Measurements from ENCODE around the gene RFC3. TPM values are rescaled to one million over a fixed set of nuclear protein-coding genes. Genes with fewer than 3 reads are reported as not detected.
"Not testable (repeated sequence)": the region's sequence is repeated elsewhere in the genome, so short reads cannot be mapped to it uniquely, and the experiment has no call there.

Gene RFC3
- total RNA-seq, 1 experiment from 2014 or later, result 321 TPM

DNA sequence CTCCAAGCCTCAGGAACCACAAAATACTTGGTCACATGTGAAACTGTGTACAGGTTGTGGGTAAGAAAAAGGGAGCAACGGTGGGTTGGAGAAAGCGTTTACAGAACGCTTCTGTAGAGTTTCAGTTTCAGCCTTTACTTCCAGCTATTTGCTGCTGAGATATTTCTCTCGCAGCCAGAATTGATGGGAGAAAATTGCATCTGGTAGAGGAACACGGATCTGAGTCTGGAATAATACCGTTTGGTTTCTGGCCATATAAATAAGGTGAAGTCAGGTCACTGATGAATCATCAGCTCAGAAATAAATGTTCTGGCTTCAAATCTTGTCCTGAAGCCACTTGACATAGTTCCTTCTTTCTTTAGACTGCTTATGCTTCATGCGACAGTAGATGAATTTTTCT lies 20.3 kb upstream of the RFC3 start:
- peaks cover 87% of the 10 kb centered on the region for H3K4me1 ChIP-seq (ENCODE audit: low read length)
- peak overlapping the region; percentile 54 for H3K4me2 ChIP-seq (ENCODE audit: low read depth, low read length, poor library complexity, severe bottlenecking)
- H2AFZ ChIP-seq (ENCODE audit: low read length), result peak overlapping the region; percentile 71

DNA sequence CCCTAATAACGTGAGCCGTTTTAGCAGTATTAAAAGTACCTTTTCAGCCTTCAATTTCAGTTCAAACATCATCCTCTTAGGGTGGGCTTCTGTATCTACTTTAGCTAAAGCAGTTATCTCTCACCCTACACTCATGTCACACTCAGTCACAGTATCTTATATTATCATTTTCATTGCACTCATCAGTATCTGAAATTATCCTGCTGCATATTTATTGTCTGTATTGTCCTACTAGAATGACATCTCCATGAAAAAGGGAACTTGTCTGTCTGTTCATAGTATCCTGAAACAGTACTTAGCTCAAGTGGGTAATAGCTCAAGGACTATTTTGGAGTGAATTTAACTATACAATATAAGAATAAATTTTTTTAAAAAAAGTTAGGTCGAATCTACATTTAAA lies 19.9 kb upstream of the RFC3 start:
- Histone ChIP-seq H2AFZ (ENCODE audit: low read length) (peak overlapping the region; percentile 71; the same call in 1 of the 2 replicates), H3K4me2 (ENCODE audit: low read depth, low read length, poor library complexity, severe bottlenecking) (peak overlapping the region; percentile 54), H3K36me3 (ENCODE audit: insufficient read depth, low read length) (no peaks in the 10 kb centered on the region), H4K20me1 (ENCODE audit: insufficient read depth, low read depth, low read length) (no peaks in the 10 kb centered on the region), H3K27ac (ENCODE audit: low read length) (peak overlapping the region; percentile 93), H3K9ac (ENCODE audit: low read length) (peak overlapping the region; percentile 62), H3K27me3 (ENCODE audit: low read length) (no peaks in the 10 kb centered on the region), H3K4me1 (ENCODE audit: low read length) (peaks cover 87% of the 10 kb centered on the region), H3K9me3 (ENCODE audit: low read length) (no peaks in the 10 kb centered on the region), H3K79me2 (ENCODE audit: low read length) (peaks cover 3% of the 10 kb centered on the region), H3K9me2 (replicated peaks; ENCODE audit: insufficient read depth, low read length) (no peaks in the 10 kb centered on the region), H3K4me3 (ENCODE audit: low read length) (peak overlapping the region; percentile 25)
- peak; percentile 52 for DNase-seq

More for the DNA sequence above, 20.3 kb upstream of the RFC3 start:
- H3K27me3 ChIP-seq (ENCODE audit: low read length), result no peaks in the 10 kb centered on the region
- H3K9me3 ChIP-seq (ENCODE audit: low read length), result no peaks in the 10 kb centered on the region
- DNase-seq, result peak; percentile 53
- H4K20me1 ChIP-seq (ENCODE audit: insufficient read depth, low read depth, low read length), result no peaks in the 10 kb centered on the region
- H3K27ac ChIP-seq (ENCODE audit: low read length), result peak overlapping the region; percentile 93
- H3K9me2 ChIP-seq (replicated peaks; ENCODE audit: insufficient read depth, low read length), result no peaks in the 10 kb centered on the region
- H3K36me3 ChIP-seq (ENCODE audit: insufficient read depth, low read length), result no peaks in the 10 kb centered on the region
- peak overlapping the region; percentile 25 for H3K4me3 ChIP-seq (ENCODE audit: low read length)
- H3K9ac ChIP-seq (ENCODE audit: low read length), result peak overlapping the region; percentile 62
- peaks cover 6% of the 10 kb centered on the region for H3K79me2 ChIP-seq (ENCODE audit: low read length)

DNA sequence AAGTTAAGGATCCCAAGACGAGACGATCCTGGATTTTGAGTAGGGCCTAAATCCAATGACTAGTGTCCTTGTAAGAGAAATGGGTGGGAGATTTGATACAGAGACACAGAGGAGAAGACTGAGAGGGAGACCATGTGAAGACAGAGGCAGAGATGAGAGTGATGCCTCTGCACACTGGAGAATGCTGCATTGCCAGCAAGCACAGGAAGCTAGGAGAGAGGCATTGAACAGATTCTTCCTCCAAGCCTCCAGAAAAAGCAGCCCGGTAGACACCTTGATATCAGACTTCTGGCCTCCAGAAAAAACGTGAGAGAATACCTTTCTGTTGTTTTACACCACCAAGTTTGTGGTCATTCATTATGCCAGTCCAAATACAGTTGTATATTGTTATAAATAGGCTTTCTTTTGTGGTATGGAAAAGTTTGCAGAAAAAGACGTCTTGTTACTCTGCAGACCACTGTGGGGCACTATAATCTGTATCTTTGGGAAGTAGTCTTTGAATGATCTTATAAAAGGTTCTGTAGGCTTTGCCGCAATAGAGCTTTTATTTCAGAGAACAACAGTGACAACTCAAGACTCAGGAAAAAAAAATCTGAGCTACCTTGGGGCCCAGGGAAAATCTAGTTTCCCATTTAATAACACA lies 17.9 kb upstream of the RFC3 start:
- DNase-seq, result peak; percentile 87
- no peaks in the 10 kb centered on the region for H3K79me2 ChIP-seq (ENCODE audit: low read length)
- H3K27me3 ChIP-seq (ENCODE audit: low read length), result no peaks in the 10 kb centered on the region
- no peaks in the 10 kb centered on the region for H3K36me3 ChIP-seq (ENCODE audit: insufficient read depth, low read length)
- no peaks in the 10 kb centered on the region for H3K9me2 ChIP-seq (replicated peaks; ENCODE audit: insufficient read depth, low read length)
- H3K9me3 ChIP-seq (ENCODE audit: low read length), result no peaks in the 10 kb centered on the region
- H3K9ac ChIP-seq (ENCODE audit: low read length), result peak overlapping the region; percentile 61
- no peak overlapping the region; the same call in 1 of the 2 replicates for H2AFZ ChIP-seq (ENCODE audit: low read length)
- H3K4me2 ChIP-seq (ENCODE audit: low read depth, low read length, poor library complexity, severe bottlenecking), result peak overlapping the region; percentile 64
- peak overlapping the region; percentile 93 for H3K27ac ChIP-seq (ENCODE audit: low read length)
- H4K20me1 ChIP-seq (ENCODE audit: insufficient read depth, low read depth, low read length), result no peaks in the 10 kb centered on the region
- peaks cover 75% of the 10 kb centered on the region for H3K4me1 ChIP-seq (ENCODE audit: low read length)
- H3K4me3 ChIP-seq (ENCODE audit: low read length), result peak overlapping the region; percentile 17; the same call in 1 of the 2 replicates

DNA sequence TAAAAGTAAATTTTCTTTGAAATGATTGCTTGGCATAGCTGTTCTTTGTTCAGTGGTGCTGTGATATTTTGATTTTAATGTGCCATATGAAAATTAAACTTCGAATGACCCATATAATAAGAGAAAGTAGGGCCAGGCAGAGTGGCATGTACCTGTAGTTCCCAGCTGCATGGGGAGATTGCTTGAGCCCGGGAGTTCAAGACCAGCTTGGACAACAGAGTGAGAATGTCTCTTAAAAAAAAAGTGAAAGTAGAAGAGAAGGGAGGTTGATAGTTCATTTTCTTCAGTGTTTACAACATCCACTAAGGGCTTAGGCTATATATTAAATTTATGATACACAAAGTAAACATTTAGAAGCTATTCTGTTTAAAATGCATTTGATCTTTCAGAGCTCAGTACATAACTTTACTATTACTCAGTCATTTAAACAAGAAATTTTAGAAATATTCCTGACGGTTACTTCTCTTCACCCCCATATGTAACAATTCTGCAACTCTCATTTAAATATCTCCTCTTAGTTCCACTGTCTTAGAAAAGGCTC lies 17.2 kb upstream of the RFC3 start:
- Histone ChIP-seq H3K4me2 (ENCODE audit: low read depth, low read length, poor library complexity, severe bottlenecking) (peak overlapping the region; percentile 64), H4K20me1 (ENCODE audit: insufficient read depth, low read depth, low read length) (no peaks in the 10 kb centered on the region), H3K4me1 (ENCODE audit: low read length) (peaks cover 75% of the 10 kb centered on the region), H3K9me3 (ENCODE audit: low read length) (no peaks in the 10 kb centered on the region), H3K36me3 (ENCODE audit: insufficient read depth, low read length) (no peaks in the 10 kb centered on the region), H3K27me3 (ENCODE audit: low read length) (no peaks in the 10 kb centered on the region), H3K4me3 (ENCODE audit: low read length) (peak overlapping the region; percentile 17; the same call in 1 of the 2 replicates), H3K9ac (ENCODE audit: low read length) (peak overlapping the region; percentile 61), H3K9me2 (replicated peaks; ENCODE audit: insufficient read depth, low read length) (no peaks in the 10 kb centered on the region), H2AFZ (ENCODE audit: low read length) (no peak overlapping the region), H3K79me2 (ENCODE audit: low read length) (no peaks in the 10 kb centered on the region), H3K27ac (ENCODE audit: low read length) (peak overlapping the region; percentile 93)
- peak; percentile 60 for DNase-seq

DNA sequence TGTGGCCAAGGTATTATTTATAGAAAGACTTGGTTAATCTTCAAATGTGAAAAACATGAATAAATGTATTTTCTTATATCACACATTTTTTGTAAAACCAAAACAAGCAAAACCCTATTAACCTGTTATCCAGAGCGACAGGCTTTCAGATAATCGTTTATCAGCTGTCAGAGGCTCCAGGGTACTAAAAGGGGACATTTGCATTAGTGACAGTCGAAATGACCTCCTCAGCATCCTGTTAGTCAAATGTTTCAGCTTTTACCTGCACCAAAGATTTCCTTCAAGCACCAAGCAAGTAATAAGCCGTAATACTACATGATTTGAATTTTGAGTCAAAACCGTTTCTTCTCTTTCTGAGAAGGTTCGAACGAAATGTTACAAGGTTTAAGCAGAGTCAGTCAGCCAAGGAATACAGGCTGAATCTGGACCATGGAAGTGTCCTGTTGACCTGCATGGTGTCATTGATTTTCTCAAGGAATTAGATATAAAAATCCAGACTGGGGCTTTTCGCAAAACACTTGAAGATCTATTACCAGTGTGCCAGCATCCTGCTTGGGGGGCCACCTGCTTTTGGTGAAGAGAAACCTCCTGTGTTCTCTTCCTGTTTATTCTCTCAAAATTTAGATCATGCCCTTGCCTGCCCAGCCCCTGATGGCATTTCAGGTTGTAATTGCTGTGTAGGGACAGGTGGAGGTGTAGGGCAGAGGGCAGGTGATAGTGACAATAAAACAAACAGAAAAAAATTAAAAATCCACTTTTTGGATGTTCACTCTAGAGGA lies 11.3 kb upstream of the RFC3 start:
- no peaks in the 10 kb centered on the region for H3K79me2 ChIP-seq (ENCODE audit: low read length)
- H3K9me3 ChIP-seq (ENCODE audit: low read length), result no peaks in the 10 kb centered on the region
- H3K27ac ChIP-seq (ENCODE audit: low read length), result peak overlapping the region; percentile 98
- H4K20me1 ChIP-seq (ENCODE audit: insufficient read depth, low read depth, low read length), result no peaks in the 10 kb centered on the region
- peak overlapping the region; percentile 58 for H3K4me3 ChIP-seq (ENCODE audit: low read length)
- no peaks in the 10 kb centered on the region for H3K27me3 ChIP-seq (ENCODE audit: low read length)
- H3K36me3 ChIP-seq (ENCODE audit: insufficient read depth, low read length), result no peaks in the 10 kb centered on the region
- no peaks in the 10 kb centered on the region for H3K9me2 ChIP-seq (replicated peaks; ENCODE audit: insufficient read depth, low read length)
- peak overlapping the region; percentile 77 for H3K9ac ChIP-seq (ENCODE audit: low read length)
- H3K4me2 ChIP-seq (ENCODE audit: low read depth, low read length, poor library complexity, severe bottlenecking), result peak overlapping the region; percentile 92
- H3K4me1 ChIP-seq (ENCODE audit: low read length), result peaks cover 71% of the 10 kb centered on the region
- no peak overlapping the region for H2AFZ ChIP-seq (ENCODE audit: low read length)
- DNase-seq, result peak; percentile 95

DNA sequence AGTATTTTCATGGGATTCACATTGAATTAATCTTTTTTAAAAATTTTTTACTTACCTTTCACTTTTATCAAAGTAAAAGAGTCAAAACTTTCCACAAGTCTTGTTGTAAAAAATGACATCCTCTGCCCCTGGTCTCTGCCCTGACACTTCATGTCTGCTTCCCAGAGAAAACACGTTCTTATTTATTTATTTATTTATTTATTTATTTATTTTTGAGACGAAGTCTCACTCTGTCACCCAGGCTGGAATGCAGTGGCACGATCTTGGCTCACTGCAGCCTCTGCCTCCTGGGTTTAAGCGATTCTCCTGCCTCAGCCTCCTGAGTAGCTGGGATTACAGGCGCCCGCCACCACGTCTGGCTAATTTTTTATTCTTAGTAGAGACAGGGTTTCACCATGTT lies 5.1 kb upstream of the RFC3 start:
- not testable (repeated sequence) for H3K9me2 ChIP-seq (replicated peaks; ENCODE audit: insufficient read depth, low read length); H3K36me3 ChIP-seq (ENCODE audit: insufficient read depth, low read length); H3K4me3 ChIP-seq (ENCODE audit: low read length); H3K9me3 ChIP-seq (ENCODE audit: low read length); H4K20me1 ChIP-seq (ENCODE audit: insufficient read depth, low read depth, low read length); H3K9ac ChIP-seq (ENCODE audit: low read length); H3K79me2 ChIP-seq (ENCODE audit: low read length); H3K4me2 ChIP-seq (ENCODE audit: low read depth, low read length, poor library complexity, severe bottlenecking); H3K27me3 ChIP-seq (ENCODE audit: low read length); DNase-seq
- Histone ChIP-seq H2AFZ (ENCODE audit: low read length) (peak overlapping the region; percentile 44; the same call in 1 of the 2 replicates), H3K27ac (ENCODE audit: low read length) (peak overlapping the region; percentile 58), H3K4me1 (ENCODE audit: low read length) (peaks cover 49% of the 10 kb centered on the region)

DNA sequence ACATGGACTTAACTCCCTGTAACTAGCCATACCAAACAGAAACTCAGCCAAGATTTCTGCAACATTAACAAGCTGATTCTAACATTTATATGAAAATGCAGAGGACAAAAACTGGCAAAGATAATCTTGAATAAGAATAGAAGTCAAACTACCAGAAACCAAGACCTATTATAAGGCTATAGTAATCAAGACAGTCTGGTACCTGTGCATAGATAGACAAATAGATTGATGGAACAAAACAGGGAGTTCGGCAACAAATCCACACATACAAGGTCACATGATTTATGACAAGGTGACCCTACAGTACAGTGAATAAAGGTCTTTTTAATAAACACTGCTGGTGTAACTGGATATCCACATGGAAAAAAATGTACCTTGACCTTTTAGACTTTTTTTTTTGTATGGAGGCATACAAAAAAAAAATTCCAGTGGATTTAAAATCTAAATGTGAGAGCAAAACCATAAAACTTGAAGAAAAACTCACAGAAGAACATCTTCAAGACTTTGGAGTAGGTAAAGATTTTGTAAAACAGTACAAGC lies 2.9 kb upstream of the RFC3 start:
- Histone ChIP-seq H3K4me1 (ENCODE audit: low read length) (peaks cover 34% of the 10 kb centered on the region), H3K27me3 (ENCODE audit: low read length) (no peaks in the 10 kb centered on the region), H3K79me2 (ENCODE audit: low read length) (peaks cover 22% of the 10 kb centered on the region), H3K36me3 (ENCODE audit: insufficient read depth, low read length) (peaks cover 11% of the 10 kb centered on the region), H3K9ac (ENCODE audit: low read length) (no peak overlapping the region), H3K9me2 (replicated peaks; ENCODE audit: insufficient read depth, low read length) (no peaks in the 10 kb centered on the region), H3K9me3 (ENCODE audit: low read length) (no peaks in the 10 kb centered on the region), H2AFZ (ENCODE audit: low read length) (peak overlapping the region; percentile 26), H3K27ac (ENCODE audit: low read length) (peak overlapping the region; percentile 62), H4K20me1 (ENCODE audit: insufficient read depth, low read depth, low read length) (no peaks in the 10 kb centered on the region), H3K4me3 (ENCODE audit: low read length) (no peak overlapping the region), H3K4me2 (ENCODE audit: low read depth, low read length, poor library complexity, severe bottlenecking) (no peak overlapping the region)
- DNase-seq, result no peak

DNA sequence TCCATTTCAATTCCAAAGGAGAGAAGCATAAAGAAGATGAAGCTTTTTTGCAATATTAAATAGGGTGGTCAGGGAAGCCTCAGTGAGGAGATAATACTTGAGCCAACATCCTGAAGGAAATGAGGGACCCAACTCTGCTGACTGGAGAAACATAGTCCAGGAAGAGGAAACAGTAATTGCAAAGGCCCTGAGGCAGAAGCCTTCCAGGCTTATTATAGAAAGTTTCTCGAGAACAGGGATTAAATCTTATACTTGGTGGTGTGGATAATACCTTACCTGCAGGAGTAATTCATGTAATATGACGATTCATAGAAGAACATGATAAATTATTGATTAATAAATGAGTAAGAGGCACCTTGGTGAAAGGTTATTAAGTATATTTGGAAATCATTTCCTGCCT lies 1.0 kb upstream of the RFC3 start:
- Histone ChIP-seq H3K27ac (ENCODE audit: low read length) (peak overlapping the region; percentile 96), H4K20me1 (ENCODE audit: insufficient read depth, low read depth, low read length) (no peaks in the 10 kb centered on the region), H3K36me3 (ENCODE audit: insufficient read depth, low read length) (peaks cover 27% of the 10 kb centered on the region), H3K9ac (ENCODE audit: low read length) (no peak overlapping the region), H3K9me3 (ENCODE audit: low read length) (no peaks in the 10 kb centered on the region), H3K27me3 (ENCODE audit: low read length) (no peaks in the 10 kb centered on the region), H3K79me2 (ENCODE audit: low read length) (peaks cover 40% of the 10 kb centered on the region), H2AFZ (ENCODE audit: low read length) (no peak overlapping the region), H3K4me2 (ENCODE audit: low read depth, low read length, poor library complexity, severe bottlenecking) (peak overlapping the region; percentile 89), H3K4me1 (ENCODE audit: low read length) (peaks cover 49% of the 10 kb centered on the region), H3K9me2 (replicated peaks; ENCODE audit: insufficient read depth, low read length) (no peaks in the 10 kb centered on the region), H3K4me3 (ENCODE audit: low read length) (no peak overlapping the region)
- DNase-seq, result no peak
